Epithelial cell of prostate (primary cell): ENCODE measurements around the gene ZFAND3.
"Not testable (repeated sequence)": the region's sequence is repeated elsewhere in the genome, so short reads cannot be mapped to it uniquely, and the experiment has no call there.

Source experiments
- DNase-seq: peaks from one replicate; pipeline ENCODE4 v3.0.0-alpha.2; 2011; ENCODE audit warnings: low read depth, low spot score
- H3K27ac ChIP-seq: fragments of 450-650 bp; 2 replicates; pipeline ENCODE4 v1.5.1; 2017; ENCODE audit warnings: mild to moderate bottlenecking

Gene ZFAND3

DNA sequence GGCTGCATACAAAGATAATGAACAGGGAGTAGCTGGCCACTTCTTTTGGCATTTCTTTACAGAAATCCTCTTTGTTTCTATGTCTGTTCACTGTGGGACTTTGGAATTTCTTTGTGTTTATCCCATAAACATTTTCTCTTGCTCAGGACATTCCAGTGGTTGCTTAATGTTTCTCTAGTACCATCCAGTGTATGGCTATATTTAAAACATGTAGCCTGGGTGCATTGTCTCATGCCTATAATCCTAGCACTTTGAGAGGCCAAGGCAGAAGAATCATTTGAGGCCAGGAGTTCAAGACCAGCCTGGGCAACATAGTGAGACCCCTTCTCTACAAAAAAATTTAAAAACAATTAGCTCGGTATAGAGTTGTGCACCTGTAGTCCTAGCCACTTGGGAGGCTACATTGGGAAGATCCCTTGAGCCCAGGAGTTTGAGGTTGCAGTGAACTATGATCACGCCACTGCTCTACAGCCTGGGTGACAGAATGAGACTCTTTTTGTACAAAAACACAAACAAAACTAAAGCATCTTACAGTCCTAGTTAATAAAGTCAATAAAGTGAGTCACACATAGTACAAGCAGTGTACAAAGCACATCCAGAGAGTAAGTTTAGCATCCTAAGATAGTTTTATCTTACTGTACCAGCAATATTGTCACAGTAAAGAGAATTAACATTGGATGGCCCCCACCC is 63.3 kb downstream of the ZFAND3 start:
- no peak for DNase-seq
- H3K27ac ChIP-seq = no peak overlapping the region

GRCh38 chr6:37884548-37884947 is 65.0 kb downstream of the ZFAND3 start:
- DNase-seq = no peak
- no peak overlapping the region for H3K27ac ChIP-seq

DNA sequence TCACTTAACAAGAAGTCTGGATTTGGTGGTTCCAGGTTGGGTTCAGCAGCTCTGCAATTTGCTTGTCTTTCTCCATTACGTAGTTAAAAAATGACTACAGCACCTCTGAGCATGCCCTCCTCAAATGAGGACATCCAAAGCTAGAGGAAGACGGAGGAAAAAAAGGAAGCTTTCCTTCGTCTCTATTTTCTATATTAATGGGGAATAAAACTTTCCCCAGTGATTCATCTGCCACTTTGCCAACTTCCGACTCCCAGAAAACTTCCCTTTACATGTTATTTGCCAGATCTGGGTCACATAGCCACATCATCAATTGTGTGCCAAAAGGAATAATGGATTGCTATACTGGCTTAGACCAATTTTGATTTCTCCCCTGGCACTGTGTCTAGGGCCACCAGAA is 69.5 kb downstream of the ZFAND3 start:
- DNase-seq = no peak
- peak overlapping the region; percentile 47 for H3K27ac ChIP-seq

DNA sequence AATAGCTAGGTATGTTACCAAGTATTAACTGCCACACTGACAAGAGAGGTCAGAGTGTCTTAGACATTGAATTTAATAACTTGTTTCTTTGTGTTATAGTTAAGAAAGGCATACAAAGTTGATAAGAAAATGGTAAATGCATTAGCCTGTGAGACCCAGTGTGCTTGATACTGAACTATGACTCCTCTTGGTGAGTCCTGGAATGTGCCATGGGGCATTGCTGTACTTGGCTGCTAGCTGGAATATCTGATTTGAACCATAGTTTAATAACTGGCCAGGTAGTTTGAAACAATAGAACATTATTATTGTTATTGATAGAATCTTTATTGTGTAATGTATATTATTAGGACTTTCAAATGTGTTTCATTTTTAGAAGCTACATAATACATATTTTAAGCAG is 70.0 kb downstream of the ZFAND3 start:
- no peak for DNase-seq
- H3K27ac ChIP-seq = peak overlapping the region; percentile 47

DNA sequence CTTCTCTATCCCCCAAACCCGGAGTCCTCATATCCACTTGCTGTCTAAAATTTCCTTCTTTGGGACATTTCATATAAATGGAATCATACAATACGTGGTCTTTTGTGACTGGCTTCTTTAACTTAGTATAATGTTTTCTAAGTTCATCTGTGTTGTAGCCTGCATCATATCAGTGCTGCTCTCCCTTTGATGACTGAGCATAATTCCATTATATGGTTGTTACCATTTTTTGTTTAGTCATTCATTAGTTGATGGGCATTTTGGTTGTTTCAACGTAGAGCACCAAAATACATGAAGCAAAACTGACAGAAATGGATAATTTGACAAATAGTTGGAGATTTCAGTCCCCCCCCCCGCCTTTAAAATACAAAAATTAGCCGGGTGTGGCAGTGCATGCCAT is 71.5 kb downstream of the ZFAND3 start:
- no peak overlapping the region for H3K27ac ChIP-seq

DNA sequence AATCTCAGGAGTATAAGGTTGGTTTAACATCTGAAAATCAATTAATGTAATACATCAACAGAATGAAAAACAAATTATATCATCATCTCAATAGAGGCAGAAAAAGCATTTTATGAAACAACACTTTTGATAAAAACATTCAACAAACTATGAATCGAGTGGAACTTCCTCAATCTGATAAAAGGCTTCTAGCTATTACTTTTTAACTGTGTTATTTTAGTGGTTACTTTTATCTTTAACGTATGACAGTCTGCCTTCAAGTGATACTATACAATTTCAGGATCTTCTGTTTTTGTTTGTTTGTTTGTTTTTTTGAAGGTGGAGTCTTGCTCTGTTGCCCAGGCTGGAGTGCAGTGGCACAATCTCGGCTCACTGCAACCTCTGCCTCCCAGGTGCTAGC is 73.7 kb downstream of the ZFAND3 start:
- no peak for DNase-seq
- H3K27ac ChIP-seq = no peak overlapping the region

More for the DNA sequence above, 71.5 kb downstream of the ZFAND3 start:
- no peak for DNase-seq

GRCh38 chr6:37893734-37894133 is 74.2 kb downstream of the ZFAND3 start:
- H3K27ac ChIP-seq, DNase-seq: not testable (repeated sequence)

DNA sequence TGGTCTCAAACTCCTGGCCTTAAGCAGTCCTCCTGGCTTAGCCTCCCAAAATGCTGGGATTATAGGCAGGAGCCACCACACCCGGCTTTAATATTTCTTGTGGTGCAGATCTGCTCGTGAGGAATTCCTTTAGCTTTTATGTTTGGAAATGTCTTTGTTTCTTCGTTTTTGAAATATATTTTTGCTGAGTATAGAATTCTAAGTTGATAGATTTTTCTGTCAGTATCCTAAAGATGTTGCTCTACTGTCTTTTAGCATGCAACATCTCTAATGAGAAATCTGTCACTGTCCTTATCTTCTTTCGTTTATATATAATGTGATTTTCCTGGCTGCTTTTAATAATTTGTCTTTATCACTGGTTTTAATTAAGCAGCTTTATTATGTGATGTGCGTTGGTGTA is 75.1 kb downstream of the ZFAND3 start:
- no peak for DNase-seq
- no peak overlapping the region for H3K27ac ChIP-seq

- peak overlapping the region; percentile 15 for H3K27ac ChIP-seq
- DNase-seq = peak; percentile 31
These were observed 77.8 kb downstream of the ZFAND3 start for GRCh38 chr6:37897321-37897720.

- H3K27ac ChIP-seq = peak overlapping the region; percentile 15
- no peak for DNase-seq
These were observed 78.4 kb downstream of the ZFAND3 start for GRCh38 chr6:37897818-37898515.

DNA sequence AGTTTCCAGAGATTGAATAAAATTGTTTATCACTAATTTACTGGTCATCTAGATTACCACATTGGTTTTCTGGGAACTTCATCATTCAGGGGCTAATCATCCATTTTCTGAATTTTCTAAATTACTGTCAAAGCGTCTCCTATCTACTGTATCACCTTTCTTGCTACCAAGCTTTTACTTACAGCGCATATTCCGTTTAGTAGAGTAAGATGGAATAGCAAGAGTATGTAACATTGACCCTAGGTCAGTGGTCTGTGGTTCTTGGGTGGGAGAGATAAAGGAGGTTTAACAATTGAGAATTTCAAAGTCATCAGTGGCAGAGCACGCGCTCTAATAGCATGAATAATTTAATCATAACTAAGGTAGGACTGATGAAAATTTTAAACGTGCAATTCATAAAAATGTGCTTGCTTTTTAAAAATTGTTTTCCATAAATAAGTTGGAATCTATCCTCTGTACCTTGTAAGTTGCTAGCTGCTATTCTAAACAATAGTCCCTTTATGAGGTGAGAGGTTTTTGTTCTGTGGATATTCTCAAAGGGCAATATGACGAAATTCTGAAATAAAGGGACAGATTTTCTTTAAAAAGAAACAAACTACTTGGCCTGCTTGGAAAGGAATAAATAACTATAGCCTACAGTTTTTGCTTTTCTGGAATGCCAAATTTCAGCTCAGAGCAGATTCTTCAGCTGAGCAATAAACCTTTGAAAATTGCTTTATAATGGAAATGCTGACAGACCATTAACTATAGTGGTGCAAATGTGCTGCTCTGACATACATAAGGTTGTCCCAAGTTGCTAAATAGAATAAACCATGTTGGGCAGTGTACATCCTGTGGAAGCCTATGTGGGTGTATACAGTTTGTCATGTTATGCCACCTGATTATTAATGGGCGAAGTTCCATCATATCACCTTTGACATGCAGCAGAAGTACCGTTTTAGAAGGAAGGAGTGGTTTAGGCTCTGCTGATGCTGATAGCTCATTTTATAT is 84.1 kb downstream of the ZFAND3 start:
- H3K27ac ChIP-seq = no peak overlapping the region
- no peak for DNase-seq

- H3K27ac ChIP-seq = no peak overlapping the region
- no peak for DNase-seq
These were observed 85.1 kb downstream of the ZFAND3 start for GRCh38 chr6:37904590-37904989.

DNA sequence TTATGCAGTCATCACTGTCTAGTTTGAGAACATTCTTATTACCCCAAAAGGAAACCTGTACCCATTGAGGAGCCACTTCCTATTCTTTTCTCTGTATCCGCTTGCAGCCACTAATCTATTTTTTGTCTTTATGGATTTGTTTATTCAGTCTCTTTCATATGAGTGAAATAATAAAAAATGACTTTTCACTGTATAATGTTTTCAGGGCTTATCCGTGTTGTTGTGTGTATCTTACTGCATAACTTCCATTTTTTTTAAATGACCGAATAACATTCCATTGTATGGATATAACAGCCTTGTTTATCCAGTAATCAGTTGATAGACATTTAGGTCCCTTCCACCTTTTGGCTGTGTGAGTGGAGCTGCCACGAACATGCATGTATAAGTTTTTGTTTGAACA is 86.6 kb downstream of the ZFAND3 start:
- no peak overlapping the region for H3K27ac ChIP-seq
- DNase-seq = no peak

- H3K27ac ChIP-seq = no peak overlapping the region
- no peak for DNase-seq
These were observed 91.5 kb downstream of the ZFAND3 start for GRCh38 chr6:37910998-37911397.

- peak overlapping the region; percentile 1 for H3K27ac ChIP-seq
- DNase-seq = no peak
These were observed 93.7 kb downstream of the ZFAND3 start for GRCh38 chr6:37913210-37913609.

DNA sequence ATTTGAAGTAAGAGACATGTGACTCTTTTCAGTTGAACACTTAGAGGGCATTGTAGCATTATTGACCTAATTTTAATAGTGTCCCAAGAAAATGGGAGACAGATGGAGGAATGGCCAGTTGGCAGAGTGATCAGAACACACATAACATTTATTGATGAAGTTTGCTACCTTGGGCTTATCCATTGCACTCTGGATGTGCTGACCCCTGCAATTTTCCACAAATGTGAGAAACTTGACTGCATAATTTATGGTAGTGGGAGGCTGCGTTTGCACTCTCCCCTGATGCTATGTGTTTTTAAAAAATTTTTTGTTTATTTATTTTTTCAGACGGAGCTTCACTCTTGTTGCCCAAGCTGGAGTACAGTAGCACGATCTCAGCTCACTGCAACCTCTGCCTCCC is 95.9 kb downstream of the ZFAND3 start:
- DNase-seq = no peak
- H3K27ac ChIP-seq = no peak overlapping the region

GRCh38 chr6:37916149-37916548 is 96.6 kb downstream of the ZFAND3 start:
- peak overlapping the region; percentile 2 for H3K27ac ChIP-seq
- no peak for DNase-seq

GRCh38 chr6:37916675-37917074 is 97.1 kb downstream of the ZFAND3 start:
- DNase-seq = peak; percentile 43
- peak overlapping the region; percentile 2 for H3K27ac ChIP-seq

DNA sequence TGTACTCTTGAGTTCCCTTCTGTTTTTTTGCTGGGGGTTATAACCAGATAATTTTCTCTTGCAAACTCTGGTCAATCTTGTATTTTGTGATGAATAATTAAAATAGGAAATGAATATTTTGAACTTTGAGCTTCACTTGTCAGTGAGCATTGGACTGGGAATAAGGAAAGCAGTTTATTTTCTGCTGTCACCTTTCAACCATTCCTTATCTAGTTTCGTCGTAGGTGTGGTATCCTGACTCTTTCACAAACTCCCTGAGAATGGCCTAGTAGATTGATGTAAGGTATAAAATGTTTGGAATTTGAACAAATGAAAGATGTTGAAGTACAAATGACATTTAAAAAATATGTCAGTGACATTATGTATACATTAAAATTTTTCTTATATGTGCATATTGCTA is 98.0 kb downstream of the ZFAND3 start:
- H3K27ac ChIP-seq = no peak overlapping the region
- no peak for DNase-seq

- H3K27ac ChIP-seq = peak overlapping the region; percentile 1
- DNase-seq = no peak
These were observed 100.1 kb downstream of the ZFAND3 start for GRCh38 chr6:37919417-37920157.
